GM10847 (cell line): Measurements from ENCODE around the gene FKBP2.

Experiments
- POLR2A ChIP-seq: IDR thresholded peaks from 2 replicates; pipeline ENCODE4 v1.6.1; 2011; ENCODE audit not compliant: insufficient read length; ENCODE audit errors: extremely low read depth

Gene FKBP2

DNA sequence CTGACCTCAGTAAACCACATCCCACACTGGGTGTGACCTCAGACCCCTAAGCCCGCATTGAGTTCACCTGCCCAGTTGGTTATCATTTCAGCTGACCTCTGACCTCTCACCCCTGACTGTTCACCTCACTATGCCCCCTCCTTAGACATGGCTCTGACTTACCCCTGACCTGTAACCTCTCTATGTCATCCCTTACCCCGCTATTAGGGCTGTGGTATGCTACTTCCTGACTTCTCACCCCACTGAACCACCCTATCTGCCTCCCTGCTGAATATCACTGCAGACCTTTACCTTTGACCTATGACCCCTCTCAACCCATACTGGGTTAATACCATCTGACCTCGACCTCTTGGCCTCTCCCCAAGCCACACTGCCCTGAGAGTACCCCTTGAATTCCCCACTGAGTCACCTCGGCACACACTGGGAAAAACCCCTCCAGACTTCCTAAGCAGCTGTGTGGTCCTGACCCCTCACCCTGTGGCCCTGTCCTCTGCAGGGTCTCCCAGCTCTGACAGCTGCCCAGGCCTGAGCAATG lies 18.7 kb downstream of the FKBP2 start:
- no peak for TF ChIP-seq POLR2A

- no peak for TF ChIP-seq POLR2A
Observed at GRCh38 chr11:64260147-64260708, 19.3 kb downstream of the FKBP2 start.

GRCh38 chr11:64261556-64262080 lies 20.7 kb downstream of the FKBP2 start:
- no peak for TF ChIP-seq POLR2A

GRCh38 chr11:64262271-64263002 lies 21.5 kb downstream of the FKBP2 start:
- TF ChIP-seq POLR2A: no peak

- TF ChIP-seq POLR2A: no peak
Observed at GRCh38 chr11:64263021-64263946, 22.4 kb downstream of the FKBP2 start.

DNA sequence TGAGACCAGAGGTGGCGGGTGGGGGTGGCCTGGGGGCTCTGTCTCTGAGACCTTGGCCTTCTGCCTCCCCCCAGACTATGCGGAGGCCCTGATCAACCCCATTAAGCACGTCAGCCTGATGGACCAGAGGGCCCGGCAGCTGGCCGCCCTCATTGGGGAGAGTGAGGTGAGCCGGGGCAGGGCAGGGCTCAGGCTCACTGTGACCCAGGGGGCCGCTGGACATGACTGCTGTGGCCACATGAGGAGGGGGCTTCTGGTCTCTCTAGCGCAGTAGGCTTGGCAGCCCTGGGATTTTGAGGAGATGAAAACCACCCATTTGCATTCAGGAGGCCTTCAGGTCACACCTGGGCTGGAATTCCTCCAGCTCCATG lies 23.0 kb downstream of the FKBP2 start:
- TF ChIP-seq POLR2A: no peak

GRCh38 chr11:64264371-64264852 lies 23.5 kb downstream of the FKBP2 start:
- no peak for TF ChIP-seq POLR2A

DNA sequence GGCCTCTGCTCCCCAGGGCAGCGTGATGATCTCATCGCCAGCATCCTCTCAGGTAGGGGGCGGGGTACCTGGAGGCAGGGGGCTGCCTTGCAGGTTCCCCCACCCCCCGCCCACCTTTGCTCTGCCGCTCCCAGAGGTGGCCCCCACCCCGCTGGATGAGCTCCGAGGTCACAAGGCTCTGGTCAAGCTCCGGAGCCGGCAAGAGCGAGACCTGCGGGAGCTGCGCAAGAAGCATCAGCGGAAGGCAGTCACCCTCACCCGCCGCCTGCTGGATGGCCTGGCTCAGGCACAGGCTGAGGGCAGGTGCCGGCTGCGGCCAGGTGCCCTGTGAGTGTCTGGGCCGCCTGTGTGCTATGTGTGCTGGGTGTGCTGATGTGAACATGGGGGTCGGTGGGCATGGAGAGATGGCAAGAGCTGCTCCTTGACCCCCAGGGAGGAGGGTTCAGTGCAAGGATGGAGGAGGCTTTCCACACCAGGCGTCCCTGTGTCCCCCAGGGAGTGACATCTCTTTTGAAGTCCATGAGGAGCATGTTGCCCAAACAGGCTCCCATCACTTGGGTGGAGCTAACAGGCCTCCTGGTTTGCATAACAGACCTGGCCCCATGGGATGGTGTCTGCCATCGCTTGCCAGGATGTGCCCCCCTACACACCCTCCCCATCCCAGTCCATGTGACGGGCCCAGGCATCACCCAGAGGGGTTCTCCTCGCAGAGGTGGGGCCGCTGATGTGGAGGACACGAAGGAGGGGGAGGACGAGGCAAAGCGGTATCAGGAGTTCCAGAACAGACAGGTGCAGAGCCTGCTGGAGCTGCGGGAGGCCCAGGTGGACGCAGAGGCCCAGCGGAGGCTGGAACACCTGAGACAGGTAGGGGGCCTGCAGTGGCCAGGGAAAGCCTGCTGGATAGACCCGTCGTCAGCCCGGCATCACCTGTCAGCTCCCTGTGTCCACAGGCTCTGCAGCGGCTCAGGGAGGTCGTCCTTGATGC lies 24.6 kb downstream of the FKBP2 start:
- TF ChIP-seq POLR2A: no peak

DNA sequence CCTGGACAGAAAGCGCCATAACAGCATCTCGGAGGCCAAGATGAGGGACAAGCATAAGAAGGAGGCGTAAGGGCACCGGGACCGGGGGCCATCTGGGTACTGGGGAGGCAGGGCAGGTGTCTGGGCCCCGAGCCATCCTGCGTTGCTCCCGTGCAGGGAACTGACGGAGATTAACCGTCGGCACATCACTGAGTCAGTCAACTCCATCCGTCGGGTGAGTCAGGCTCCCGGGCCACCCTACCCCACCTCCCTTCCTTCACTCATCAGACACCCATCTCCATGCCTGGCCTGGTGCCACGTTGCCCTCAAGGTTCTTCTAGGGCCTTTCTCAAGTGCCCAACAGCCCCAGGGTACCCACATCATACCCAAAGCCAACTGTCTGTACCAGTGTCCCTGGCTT lies 25.4 kb downstream of the FKBP2 start:
- TF ChIP-seq POLR2A: no peak

GRCh38 chr11:64267207-64267945 lies 26.5 kb downstream of the FKBP2 start:
- TF ChIP-seq POLR2A: no peak

DNA sequence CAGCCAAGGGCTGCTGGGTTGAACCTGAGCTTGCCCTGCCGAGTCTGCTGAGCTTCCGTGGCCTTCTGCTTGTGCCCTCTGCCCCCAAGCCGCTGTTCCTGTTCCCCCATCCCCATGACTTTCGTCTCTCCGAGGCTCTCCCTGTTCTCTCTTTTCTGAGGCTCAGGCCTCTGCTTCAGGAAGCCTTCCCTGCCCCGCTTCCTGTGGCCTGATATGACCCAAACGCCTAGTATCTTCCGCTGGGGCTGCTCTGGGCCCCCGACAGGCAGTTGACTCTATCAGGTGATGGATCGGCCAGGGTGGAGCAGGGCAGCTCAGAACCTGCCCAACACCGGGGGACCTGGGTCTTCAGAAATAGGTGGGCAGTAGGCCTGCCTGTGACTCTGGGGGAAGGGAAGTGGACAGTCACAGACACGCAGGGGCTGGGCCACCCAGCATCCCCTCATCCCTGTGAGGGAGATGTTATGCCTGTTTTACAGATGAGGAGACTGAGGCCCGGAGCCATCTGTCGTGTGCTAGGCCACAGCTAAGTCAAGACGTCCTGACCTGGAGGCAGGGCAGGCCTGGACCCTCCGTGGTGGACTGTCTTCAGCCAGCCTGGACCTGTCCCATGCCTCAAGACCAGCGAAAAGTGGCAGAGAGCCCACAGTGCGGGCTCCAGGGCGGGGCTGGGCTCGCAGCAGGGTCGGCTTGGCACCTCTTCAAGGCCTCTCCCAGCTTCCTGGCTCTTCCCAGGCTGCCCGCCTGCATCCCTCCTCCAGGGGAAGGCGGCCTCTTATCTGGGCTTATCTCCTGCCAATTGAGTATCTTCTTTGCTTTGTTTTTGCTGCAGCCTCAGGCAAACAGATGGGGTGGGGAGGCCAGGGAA lies 27.4 kb downstream of the FKBP2 start:
- TF ChIP-seq POLR2A: no peak

- TF ChIP-seq POLR2A: no peak
Observed at GRCh38 chr11:64268893-64269539, 28.1 kb downstream of the FKBP2 start.
